Measurements from ENCODE around the gene MACC1.

MACC1 gene

GRCh38 chr7:20152511-20152910 is 64.7 kb downstream of the MACC1 start:
- TF ChIP-seq, protein P1, sequence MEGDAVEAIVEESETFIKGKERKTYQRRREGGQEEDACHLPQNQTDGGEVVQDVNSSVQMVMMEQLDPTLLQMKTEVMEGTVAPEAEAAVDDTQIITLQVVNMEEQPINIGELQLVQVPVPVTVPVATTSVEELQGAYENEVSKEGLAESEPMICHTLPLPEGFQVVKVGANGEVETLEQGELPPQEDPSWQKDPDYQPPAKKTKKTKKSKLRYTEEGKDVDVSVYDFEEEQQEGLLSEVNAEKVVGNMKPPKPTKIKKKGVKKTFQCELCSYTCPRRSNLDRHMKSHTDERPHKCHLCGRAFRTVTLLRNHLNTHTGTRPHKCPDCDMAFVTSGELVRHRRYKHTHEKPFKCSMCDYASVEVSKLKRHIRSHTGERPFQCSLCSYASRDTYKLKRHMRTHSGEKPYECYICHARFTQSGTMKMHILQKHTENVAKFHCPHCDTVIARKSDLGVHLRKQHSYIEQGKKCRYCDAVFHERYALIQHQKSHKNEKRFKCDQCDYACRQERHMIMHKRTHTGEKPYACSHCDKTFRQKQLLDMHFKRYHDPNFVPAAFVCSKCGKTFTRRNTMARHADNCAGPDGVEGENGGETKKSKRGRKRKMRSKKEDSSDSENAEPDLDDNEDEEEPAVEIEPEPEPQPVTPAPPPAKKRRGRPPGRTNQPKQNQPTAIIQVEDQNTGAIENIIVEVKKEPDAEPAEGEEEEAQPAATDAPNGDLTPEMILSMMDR (IDR thresholded peaks at IDR 0.05; ENCODE audit: borderline replicate concordance, insufficient read depth, low read depth, low read length): no peak
- no peak overlapping the region for H3K4me3 ChIP-seq (ENCODE audit: low read depth, low read length)

DNA sequence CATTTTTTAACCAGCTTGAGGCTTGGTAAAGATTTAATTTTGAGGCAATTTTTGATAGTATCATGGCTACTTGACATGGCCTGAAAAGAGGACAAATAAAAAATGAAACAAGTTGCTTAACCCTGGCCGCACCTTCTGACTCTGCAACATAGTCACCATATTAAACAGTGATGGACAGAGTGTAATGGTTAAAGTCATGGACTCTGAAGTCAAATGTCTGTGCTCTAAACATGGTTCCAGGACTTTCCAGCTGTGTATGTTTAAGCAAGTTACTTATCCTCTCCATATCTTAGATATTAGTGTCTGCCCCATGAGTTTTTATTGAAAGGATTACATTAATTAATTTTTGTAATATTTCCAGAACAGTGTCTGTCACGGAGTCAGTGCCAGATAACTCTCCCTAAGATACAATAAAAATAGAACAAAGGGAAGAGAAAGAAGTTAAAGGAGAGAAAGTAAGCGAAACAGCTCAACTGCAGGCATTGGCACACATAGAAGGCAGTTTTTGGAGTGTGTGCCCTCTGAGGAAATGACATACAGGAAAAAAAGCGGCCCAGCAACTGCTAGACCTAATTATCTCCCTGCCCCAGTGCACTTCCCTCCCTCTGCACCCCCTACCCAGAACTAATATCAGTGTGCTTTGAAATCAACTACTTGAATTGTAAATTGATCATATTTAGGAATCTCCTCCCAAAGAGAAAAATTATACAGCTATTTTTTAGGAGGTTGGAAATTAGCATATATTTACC is 65.3 kb downstream of the MACC1 start:
- TF ChIP-seq, protein P1 (IDR thresholded peaks at IDR 0.05; ENCODE audit: borderline replicate concordance, insufficient read depth, low read depth, low read length): no peak
- H3K4me3 ChIP-seq (ENCODE audit: low read depth, low read length): no peak overlapping the region

GRCh38 chr7:20146451-20146850 is 70.7 kb downstream of the MACC1 start:
- H3K4me3 ChIP-seq (ENCODE audit: low read depth, low read length): no peak overlapping the region
- TF ChIP-seq, protein P1 (IDR thresholded peaks at IDR 0.05; ENCODE audit: borderline replicate concordance, insufficient read depth, low read depth, low read length): no peak

DNA sequence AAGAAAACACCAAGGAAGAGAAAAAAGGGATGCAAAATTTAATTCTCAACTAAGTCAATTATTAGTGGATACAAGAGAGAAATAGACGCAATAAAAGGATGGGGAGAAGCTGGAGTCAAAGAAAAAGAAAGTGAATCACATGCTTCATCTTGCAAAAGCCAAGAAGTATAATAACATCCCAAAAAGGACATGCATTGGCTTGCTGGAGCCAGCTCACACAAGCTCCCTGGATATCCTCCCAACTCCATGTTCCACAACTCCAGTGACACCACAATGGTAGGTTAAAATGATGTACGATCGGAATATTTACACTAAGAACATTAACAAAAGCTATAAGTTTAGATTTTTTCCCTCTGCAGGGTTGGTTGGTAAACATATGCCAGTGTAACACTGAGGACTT is 72.4 kb downstream of the MACC1 start:
- no peak overlapping the region for H3K4me3 ChIP-seq (ENCODE audit: low read depth, low read length)
- TF ChIP-seq, protein P1 (IDR thresholded peaks at IDR 0.05; ENCODE audit: borderline replicate concordance, insufficient read depth, low read depth, low read length): no peak

DNA sequence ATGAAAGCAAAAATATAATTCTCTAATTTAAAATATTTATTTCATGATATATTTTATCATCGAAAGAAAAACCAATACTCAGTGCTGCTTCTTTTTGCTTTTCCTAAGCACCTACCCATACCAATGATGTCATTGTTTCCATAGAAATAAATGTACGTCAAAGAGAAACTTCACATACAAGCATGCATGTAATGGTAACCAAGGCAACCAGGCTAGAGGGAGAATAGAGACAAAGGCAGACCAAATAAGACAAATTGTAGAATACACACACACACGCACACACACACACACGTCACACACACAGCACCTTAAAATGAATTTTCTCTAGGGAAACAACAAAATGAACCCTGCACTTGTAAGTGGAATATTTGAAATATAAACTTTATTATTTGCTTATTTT is 75.5 kb downstream of the MACC1 start:
- no peak overlapping the region for H3K4me3 ChIP-seq (ENCODE audit: low read depth, low read length)
- TF ChIP-seq, protein P1 (IDR thresholded peaks at IDR 0.05; ENCODE audit: borderline replicate concordance, insufficient read depth, low read depth, low read length): no peak

- TF ChIP-seq, protein P1 (IDR thresholded peaks at IDR 0.05; ENCODE audit: borderline replicate concordance, insufficient read depth, low read depth, low read length): no peak
Measured at GRCh38 chr7:20141002-20141345, 76.2 kb downstream of the MACC1 start.

GRCh38 chr7:20140291-20141001 is 76.7 kb downstream of the MACC1 start:
- TF ChIP-seq, protein P1 (IDR thresholded peaks at IDR 0.05; ENCODE audit: borderline replicate concordance, insufficient read depth, low read depth, low read length): no peak
- no peak overlapping the region for H3K4me3 ChIP-seq (ENCODE audit: low read depth, low read length)

More at GRCh38 chr7:20141002-20141345, 76.2 kb downstream of the MACC1 start:
- H3K4me3 ChIP-seq (ENCODE audit: low read depth, low read length): no peak overlapping the region
